ENCODE measurements around the gene CTNNA2. TPM values are rescaled to one million over a fixed set of nuclear protein-coding genes. Genes with fewer than 3 reads are reported as not detected.

CTNNA2 gene
- total and polyA plus RNA-seq, 2 of the 8 experiments (the other 6 are each of a cell fraction or from before 2014, with no cell fraction given), result 3.9 to 9.0 TPM

GRCh38 chr2:79936715-79937114 lies 423.9 kb downstream of the CTNNA2 start:
- Histone ChIP-seq H2BK5ac (ENCODE audit: low read depth, low read length) (no peak overlapping the region), H3K18ac (ENCODE audit: extremely low read depth, low read length) (no peak overlapping the region), H2BK20ac (ENCODE audit: low read length) (no peak overlapping the region), H3K4me2 (ENCODE audit: insufficient read depth in 1 of 2, low read depth in 2 of 2, low read length in 2 of 2) (no peak overlapping the region), H3K79me1 (ENCODE audit: low read depth, low read length) (no peaks in the 10 kb centered on the region), H3K27ac (ENCODE audit: low read depth, low read length) (no peak overlapping the region), H4K5ac (ENCODE audit: insufficient read length, low read depth, low read length) (no peak overlapping the region), H2BK12ac (ENCODE audit: low read depth, low read length) (no peak overlapping the region), H3K79me2 (ENCODE audit: control insufficient read depth in 1 of 2, insufficient read depth in 2 of 2, low read length in 2 of 2) (no peaks in the 10 kb centered on the region), H3K36me3 (ENCODE audit: control insufficient read depth in 2 of 4, insufficient read depth in 4 of 4, low read length in 3 of 4) (no peaks in the 10 kb centered on the region), H4K91ac (replicated peaks; ENCODE audit: insufficient read length, low read length) (no peak overlapping the region), H3K9ac (replicated peaks in 1 of 4; ENCODE audit: extremely low read depth in 1 of 4, low read depth in 3 of 4, low read length in 3 of 4) (no peak overlapping the region), H4K8ac (ENCODE audit: extremely low read depth, insufficient read depth, low read length) (no peak overlapping the region), H2BK15ac (ENCODE audit: low read length) (no peak overlapping the region), H2AK5ac (ENCODE audit: low read depth, low read length) (no peak overlapping the region), H4K20me1 (replicated peaks in 1 of 2; ENCODE audit: control insufficient read depth in 1 of 2, insufficient read depth in 2 of 2, low read length in 2 of 2) (no peaks in the 10 kb centered on the region), H3K4me1 (replicated peaks in 1 of 4; ENCODE audit: control insufficient read depth in 3 of 4, insufficient read depth in 4 of 4, low read length in 3 of 4) (no peaks in the 10 kb centered on the region), H3K56ac (replicated peaks; ENCODE audit: insufficient read length, low read depth, low read length) (no peak overlapping the region), H3K23ac (ENCODE audit: insufficient read length) (no peak overlapping the region), H3K27me3 (replicated peaks in 1 of 4; ENCODE audit: control insufficient read depth in 3 of 4, extremely low read depth in 1 of 4, insufficient read depth in 3 of 4, low read length in 3 of 4) (no peaks in the 10 kb centered on the region), H3K4me3 (ENCODE audit: extremely low read depth in 1 of 4, insufficient read depth in 2 of 4, low read depth in 3 of 4, low read length in 4 of 4) (no peak overlapping the region), H2AFZ (ENCODE audit: low read length) (no peak overlapping the region), H2BK120ac (replicated peaks; ENCODE audit: low read depth, low read length) (no peak overlapping the region), H3K23me2 (ENCODE audit: low read depth, low read length) (no peaks in the 10 kb centered on the region), H3K4ac (replicated peaks; ENCODE audit: insufficient read length, low read depth, low read length) (no peak overlapping the region), H3K14ac (ENCODE audit: insufficient read length) (no peak overlapping the region), H3K9me3 (ENCODE audit: insufficient read depth in 2 of 2, low read depth in 1 of 2, low read length in 1 of 2) (no peaks in the 10 kb centered on the region)
- POLR2A ChIA-PET (ENCODE audit: partially characterized antibody), result no interaction called here
- no peak for FAIRE-seq
- CTCF ChIA-PET (ENCODE audit: partially characterized antibody), result interaction anchor here (0.8 to 1.4 kb wide), 6 partner anchors 14 to 919 kb away, joined by 3 to 5 read pairs (median 3); no protein-coding TSS in a partner anchor
- WGBS, 2 experiments (ENCODE audit: extremely low coverage in 1 of 2, insufficient coverage in 1 of 2, insufficient read length in 1 of 2, insufficient replicate concordance in 2 of 2, low coverage in 1 of 2, low lambda C conversion rate in 2 of 2, missing lambda C conversion rate in 1 of 2), result 96% methylated on average over 3 of the region's 3 CpGs; no CpG with 5 or more reads in 1 of the 2 experiments
- DNase-seq (ENCODE audit: low read depth in 1 of 2, low spot score in 2 of 2), result no peak
- no peak for TF ChIP-seq ATF2 (IDR thresholded peaks at IDR 0.05; ENCODE audit: low read length)

Measured in H1 (cell line).